SK-N-MC (cell line): ENCODE measurements around the gene DUSP22.

Experiments
- DNase-seq: peaks from one replicate; pipeline ENCODE4 v3.0.0-alpha.2; 2011; ENCODE audit warnings: low read depth, low spot score
- H3K27ac ChIP-seq: fragments of 200-600 bp; sonication (generic); 2 replicates; pipeline ENCODE4 v1.5.1; 2016; ENCODE audit warnings: mixed run types
- H3K36me3 ChIP-seq: fragments of 200-600 bp; sonication (generic); 2 replicates; pipeline ENCODE4 v1.6.1; 2017; ENCODE audit warnings: antibody characterized with exemption, low read length, mixed read lengths; ENCODE audit not compliant: insufficient read depth
- H3K4me3 ChIP-seq: fragments of 200-600 bp; sonication (generic); 2 replicates; pipeline ENCODE4 v1.5.1; 2016
- H3K9ac ChIP-seq: fragments of 200-600 bp; sonication (generic); 2 replicates; pipeline ENCODE4 v1.8.0; 2017; ENCODE audit warnings: mixed run types, mixed read lengths; ENCODE audit not compliant: insufficient read length
- H3K9me3 ChIP-seq: fragments of 200-600 bp; sonication (generic); 2 replicates; pipeline ENCODE4 v1.6.1; 2017; ENCODE audit warnings: low read depth, mild to moderate bottlenecking, antibody characterized with exemption, low read length, moderate library complexity, mixed read lengths
- EZH2 ChIP-seq: fragments of 200-600 bp; sonication (generic); IDR thresholded peaks from one replicate; pipeline ENCODE4 v1.6.1; 2017; ENCODE audit warnings: antibody characterized with exemption
- FOXP2 ChIP-seq: optimal IDR thresholded peaks from 2 replicates; pipeline ENCODE3; 2011; ENCODE audit warnings: mild to moderate bottlenecking, moderate library complexity; ENCODE audit not compliant: insufficient read depth; ENCODE audit errors: extremely low read length, control extremely low read depth
- POLR2AphosphoS5 ChIP-seq: IDR thresholded peaks from 2 replicates; pipeline ENCODE4 v1.6.1; 2012; ENCODE audit warnings: mild to moderate bottlenecking, low read depth, low read length, borderline replicate concordance

DUSP22 gene

DNA sequence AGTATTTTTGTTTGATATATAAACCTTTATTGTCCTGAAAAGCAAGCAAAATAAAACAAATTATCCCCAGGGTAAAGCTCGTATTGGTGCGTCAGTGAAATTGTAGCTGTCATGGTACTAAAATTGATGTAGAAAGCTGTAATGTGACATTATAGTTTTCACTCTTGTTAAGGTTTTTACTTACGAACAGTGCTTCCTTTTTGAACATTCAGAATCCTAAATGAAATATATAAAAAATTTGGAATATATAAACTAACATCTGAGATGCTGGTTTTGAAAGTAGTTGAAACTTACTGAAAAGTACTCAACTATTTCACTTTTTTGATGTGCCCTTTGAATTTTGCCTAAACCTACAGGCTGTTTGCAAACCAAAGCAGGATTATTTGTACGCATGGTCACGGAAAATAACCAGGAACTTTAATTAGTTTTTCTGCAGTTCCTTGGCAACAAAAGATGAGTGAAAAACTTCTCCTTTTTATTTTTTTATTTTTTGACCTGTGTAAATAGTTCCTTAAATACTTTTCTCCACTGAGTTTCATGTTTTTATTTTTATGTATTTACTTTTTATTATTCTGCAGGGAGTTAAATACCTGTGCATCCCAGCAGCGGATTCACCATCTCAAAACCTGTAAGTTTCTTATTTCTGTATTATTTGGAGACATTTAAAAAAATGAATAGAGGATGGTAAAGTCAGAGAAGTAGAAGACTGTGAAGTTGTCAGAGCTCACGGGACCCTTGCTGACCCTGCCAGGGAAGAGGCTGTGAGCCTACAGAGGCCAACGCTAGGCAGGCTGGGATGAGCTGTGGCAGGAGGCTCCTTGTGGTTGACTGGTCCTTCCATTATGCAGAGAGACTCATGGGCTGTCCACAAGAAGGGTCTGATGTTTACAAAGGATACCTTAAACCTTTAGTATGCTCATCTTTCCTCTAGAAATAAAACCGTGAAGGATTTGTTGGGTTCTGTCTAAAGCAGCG lies 42.5 kb downstream of the DUSP22 start:
- no peak for TF ChIP-seq FOXP2
- TF ChIP-seq POLR2AphosphoS5: no peak
- no peak for TF ChIP-seq EZH2
- H3K4me3 ChIP-seq: no peak overlapping the region
- H3K9me3 ChIP-seq: no peaks in the 10 kb centered on the region
- no peaks in the 10 kb centered on the region for H3K36me3 ChIP-seq
- H3K9ac ChIP-seq: no peak overlapping the region
- no peak overlapping the region for H3K27ac ChIP-seq
- DNase-seq: no peak

DNA sequence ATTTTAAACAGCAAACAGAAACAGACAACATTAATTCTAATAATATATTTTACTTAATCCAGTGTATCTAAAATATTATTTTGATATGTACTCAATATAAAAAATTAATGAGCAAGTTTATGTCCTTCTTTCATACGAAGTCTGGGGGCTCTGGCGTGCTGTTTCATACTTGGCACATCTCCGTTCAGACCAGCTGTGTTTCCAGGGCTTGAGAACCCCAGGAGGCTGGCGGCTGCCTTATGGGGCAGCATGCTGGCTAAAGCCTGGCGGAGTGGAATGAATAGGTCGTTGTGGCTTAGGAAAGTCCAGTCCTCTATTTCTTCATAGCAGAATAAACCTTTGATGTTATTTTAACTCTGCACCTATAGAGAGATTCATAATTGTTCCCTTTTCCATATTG lies 43.3 kb downstream of the DUSP22 start:
- Histone ChIP-seq H3K27ac (no peak overlapping the region), H3K9me3 (no peaks in the 10 kb centered on the region), H3K36me3 (no peaks in the 10 kb centered on the region), H3K4me3 (no peak overlapping the region), H3K9ac (no peak overlapping the region)
- no peak for DNase-seq
- no peak for TF ChIP-seq FOXP2
- no peak for TF ChIP-seq POLR2AphosphoS5
- TF ChIP-seq EZH2: no peak

DNA sequence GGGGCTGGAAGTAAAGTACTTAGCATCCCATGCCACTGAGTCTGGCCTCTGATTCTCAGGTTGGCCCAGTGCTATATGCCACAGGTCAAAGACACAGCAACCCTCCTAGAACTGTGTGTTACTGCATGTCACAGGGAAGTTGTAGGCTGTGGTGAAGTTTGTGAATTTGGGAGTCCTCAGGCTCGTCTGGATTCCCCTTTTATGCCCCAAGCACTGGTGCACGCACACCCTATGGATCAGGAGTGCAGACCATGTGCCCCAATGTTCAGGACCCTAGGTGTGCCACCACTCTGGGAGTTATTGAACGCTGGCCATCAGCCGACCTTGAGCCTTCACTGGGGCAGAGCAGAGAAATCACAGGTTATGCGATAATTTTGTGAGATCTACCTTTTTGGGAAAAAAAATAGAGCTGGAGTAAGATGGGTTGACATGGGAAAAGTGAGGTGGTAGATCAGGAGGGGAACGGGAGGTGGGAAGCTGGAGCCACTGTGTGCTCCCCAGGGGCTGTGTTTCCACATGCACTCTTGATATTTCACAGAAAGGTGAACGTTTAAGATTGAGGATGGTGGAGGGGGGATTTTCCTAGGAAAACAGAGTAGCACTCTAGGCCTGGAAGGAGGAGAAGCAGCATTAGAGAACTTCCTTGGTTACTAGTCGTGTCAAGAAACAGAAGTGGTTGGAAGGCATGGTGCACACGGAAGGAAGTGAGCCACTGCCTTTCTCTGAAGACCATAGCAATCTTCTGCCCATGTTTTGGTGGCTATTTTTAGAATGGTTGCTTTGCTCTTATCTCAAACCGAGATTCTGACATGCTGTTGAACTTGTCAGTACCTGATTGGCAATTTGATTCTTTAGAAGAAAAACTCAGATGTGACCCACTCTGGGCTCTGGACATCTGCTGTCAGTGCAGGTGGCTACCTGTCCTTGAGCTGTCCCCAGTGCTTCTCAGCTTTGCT lies 44.1 kb downstream of the DUSP22 start:
- H3K9ac ChIP-seq: no peak overlapping the region
- H3K36me3 ChIP-seq: no peaks in the 10 kb centered on the region

DNA sequence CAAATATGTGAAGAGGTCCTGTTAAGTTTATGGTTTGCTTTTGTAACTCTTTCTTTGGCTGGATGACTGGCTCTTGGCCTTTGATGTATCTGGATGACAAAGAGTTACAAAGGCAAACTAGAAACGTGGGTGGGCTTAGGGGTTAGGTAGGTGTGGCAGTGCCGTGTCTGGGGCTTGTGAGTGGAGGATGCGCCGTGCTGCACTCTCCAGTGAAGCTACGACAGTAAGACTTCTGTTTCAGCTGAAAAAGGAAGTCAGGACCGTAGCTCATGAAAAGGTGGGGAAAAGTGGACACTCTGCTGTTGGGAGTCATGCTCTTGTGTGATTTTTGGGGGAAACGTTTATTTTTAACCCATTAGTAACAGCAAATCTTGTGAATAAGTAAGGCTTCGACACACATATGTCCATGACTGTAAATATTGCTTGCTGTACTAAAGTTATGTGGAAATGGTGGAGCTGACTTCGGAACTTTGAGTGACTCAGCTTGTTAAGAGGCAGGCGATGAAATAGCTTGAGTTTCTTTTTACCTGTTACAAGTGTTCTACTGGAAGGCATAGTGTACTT lies 45.6 kb downstream of the DUSP22 start:
- Histone ChIP-seq H3K4me3 (no peak overlapping the region), H3K9me3 (no peaks in the 10 kb centered on the region), H3K27ac (no peak overlapping the region), H3K36me3 (no peaks in the 10 kb centered on the region), H3K9ac (no peak overlapping the region)
- no peak for DNase-seq
- TF ChIP-seq POLR2AphosphoS5: no peak
- no peak for TF ChIP-seq EZH2
- TF ChIP-seq FOXP2: no peak

More for the DNA sequence above, 44.1 kb downstream of the DUSP22 start:
- no peak for TF ChIP-seq POLR2AphosphoS5
- TF ChIP-seq EZH2: no peak
- TF ChIP-seq FOXP2: no peak
- DNase-seq: no peak
- H3K9me3 ChIP-seq: no peaks in the 10 kb centered on the region
- H3K4me3 ChIP-seq: no peak overlapping the region
- no peak overlapping the region for H3K27ac ChIP-seq

DNA sequence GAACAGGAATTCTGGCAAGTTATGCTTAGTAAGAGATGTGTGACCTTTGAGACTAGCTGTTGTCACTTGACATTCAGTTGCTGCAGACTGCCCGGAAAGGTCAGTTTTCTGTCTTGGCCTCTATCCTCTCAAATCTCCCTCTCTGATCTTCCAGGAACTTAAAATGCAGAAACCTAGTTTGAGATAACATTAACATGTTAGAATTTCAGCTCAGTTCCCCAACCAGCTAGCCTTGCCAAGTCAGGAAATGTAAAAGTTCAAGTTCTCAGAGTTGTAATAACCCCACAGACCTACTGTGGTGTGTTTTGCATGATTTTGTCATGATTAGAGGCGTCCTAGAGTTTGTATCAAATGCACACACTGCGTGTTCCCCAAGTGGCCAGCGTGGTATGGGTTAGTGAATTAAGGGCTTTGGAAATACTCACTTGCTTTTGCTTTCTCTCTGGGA lies 46.6 kb downstream of the DUSP22 start:
- DNase-seq: no peak

DNA sequence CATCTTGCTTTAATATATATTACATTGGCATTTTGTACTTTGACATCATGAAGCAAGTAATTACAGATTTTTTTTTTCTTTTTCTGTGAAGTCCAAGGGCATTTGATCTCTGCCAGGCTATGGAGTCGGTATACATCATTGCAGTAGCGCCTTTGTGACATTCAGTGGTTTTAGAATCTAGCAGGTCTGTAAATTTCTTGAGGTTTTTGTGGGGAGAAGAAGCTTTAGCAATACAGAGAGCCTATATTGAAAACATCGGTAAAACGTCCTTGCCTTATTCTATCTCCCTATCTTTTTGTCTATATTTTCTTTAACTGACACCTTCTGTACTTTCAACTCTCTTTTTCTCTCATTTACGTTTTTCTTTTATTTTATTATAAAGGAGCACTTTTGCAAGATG lies 47.2 kb downstream of the DUSP22 start:
- H3K4me3 ChIP-seq: no peak overlapping the region
- no peak for TF ChIP-seq FOXP2
- TF ChIP-seq EZH2: no peak
- no peak for TF ChIP-seq POLR2AphosphoS5
- H3K9ac ChIP-seq: no peak overlapping the region

More for the DNA sequence above, 46.6 kb downstream of the DUSP22 start:
- H3K9ac ChIP-seq: no peak overlapping the region
- H3K27ac ChIP-seq: no peak overlapping the region
- no peak overlapping the region for H3K4me3 ChIP-seq
- H3K9me3 ChIP-seq: no peaks in the 10 kb centered on the region
- no peak for TF ChIP-seq EZH2
- no peaks in the 10 kb centered on the region for H3K36me3 ChIP-seq

DNA sequence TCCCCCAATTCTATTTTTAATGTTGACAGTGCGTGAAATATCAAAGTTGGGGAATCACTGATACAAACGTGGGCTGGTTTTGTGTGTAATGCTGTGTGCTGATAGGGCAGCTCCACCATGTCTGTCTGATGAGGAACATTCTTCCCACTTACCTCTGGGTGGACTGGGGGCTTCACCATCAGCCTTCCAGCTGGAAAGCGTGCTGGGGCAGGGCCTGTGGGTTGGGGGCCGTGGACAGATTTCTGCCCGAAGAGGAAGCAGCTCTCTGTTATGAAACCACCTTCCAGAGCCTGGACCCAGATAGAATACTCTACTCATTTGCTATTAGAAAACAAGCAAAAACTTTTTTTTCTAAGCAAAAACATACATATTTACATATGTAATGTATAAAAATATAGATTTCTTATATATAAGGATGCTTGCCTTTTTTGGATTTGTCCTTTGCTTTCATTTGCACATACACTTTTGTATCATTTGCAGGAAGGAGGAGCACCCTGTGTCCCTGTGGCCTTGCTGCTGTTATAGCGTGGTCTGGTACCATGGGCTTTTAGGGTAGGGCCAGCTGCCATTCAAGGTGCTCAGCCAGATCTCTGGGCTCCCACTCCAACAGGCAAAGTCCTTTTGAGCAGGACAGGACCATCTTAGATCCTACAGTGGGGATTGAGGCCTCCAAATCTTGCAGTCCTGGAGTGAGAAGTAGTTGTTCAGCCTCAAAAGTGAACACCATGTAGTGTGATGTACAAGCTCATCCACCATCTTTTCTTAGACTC lies 48.1 kb downstream of the DUSP22 start:
- no peaks in the 10 kb centered on the region for H3K9me3 ChIP-seq
- H3K9ac ChIP-seq: no peak overlapping the region
- H3K4me3 ChIP-seq: no peak overlapping the region
- no peak for DNase-seq
- H3K36me3 ChIP-seq: no peaks in the 10 kb centered on the region
- H3K27ac ChIP-seq: no peak overlapping the region
- TF ChIP-seq FOXP2 (no peak), EZH2 (no peak), POLR2AphosphoS5 (no peak)

More for the DNA sequence above, 47.2 kb downstream of the DUSP22 start:
- H3K9me3 ChIP-seq: no peaks in the 10 kb centered on the region
- no peaks in the 10 kb centered on the region for H3K36me3 ChIP-seq
- H3K27ac ChIP-seq: no peak overlapping the region
- no peak for DNase-seq
